ENCODE measurements around the gene PPFIBP2.
"Not testable (repeated sequence)": the region's sequence is repeated elsewhere in the genome, so short reads cannot be mapped to it uniquely, and the experiment has no call there.

The PPFIBP2 gene

DNA sequence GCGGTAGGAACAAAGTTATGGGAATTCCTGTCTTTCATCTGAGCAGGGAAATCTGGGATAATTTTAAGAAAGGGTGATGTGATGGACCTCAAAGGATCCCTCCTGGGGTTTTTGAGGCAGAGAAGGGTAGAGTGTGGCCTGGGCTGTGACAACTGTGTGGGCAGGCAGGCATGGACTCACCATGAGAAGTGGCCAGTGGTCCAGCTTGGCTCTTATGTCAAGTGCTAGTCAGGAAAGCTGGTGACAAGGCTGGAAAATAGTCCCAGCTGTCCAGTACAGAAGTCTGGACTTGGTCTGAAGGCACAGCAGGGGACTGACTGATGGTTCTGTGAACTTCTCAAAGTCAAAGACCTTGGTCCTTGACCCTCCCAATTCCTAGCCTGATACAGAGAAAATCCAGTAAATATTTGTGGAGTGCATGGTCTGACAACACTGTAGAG, 1.7 kb downstream of the PPFIBP2 start:
- Histone ChIP-seq H3K27me3 (ENCODE audit: insufficient read depth, low read length) (no peaks in the 10 kb centered on the region), H3K4me3 (ENCODE audit: low read depth, low read length, poor library complexity, severe bottlenecking) (peak overlapping the region; percentile 89), H4K20me1 (ENCODE audit: insufficient read depth, low read length) (no peaks in the 10 kb centered on the region), H3K9me2 (ENCODE audit: low read depth, low read length) (no peaks in the 10 kb centered on the region), H2AFZ (ENCODE audit: low read length) (no peak overlapping the region), H3K9ac (ENCODE audit: low read length) (peak overlapping the region; percentile 89), H3K79me2 (ENCODE audit: insufficient read depth, low read length) (peaks cover 16% of the 10 kb centered on the region; the same call in 1 of the 2 replicates), H3K4me2 (ENCODE audit: low read length) (peak overlapping the region; percentile 83), H3K4me1 (ENCODE audit: insufficient read depth, low read length, severe bottlenecking) (peaks cover 73% of the 10 kb centered on the region), H3K27ac (ENCODE audit: low read depth, low read length, poor library complexity, severe bottlenecking) (peak overlapping the region; percentile 92), H3F3A (ENCODE audit: insufficient read depth, low read length) (peaks cover 7% of the 10 kb centered on the region; the same call in 1 of the 2 replicates), H3K9me3 (ENCODE audit: low read length) (no peaks in the 10 kb centered on the region), H3K36me3 (ENCODE audit: insufficient read depth, low read length) (no peaks in the 10 kb centered on the region)
- TF ChIP-seq, protein P1, sequence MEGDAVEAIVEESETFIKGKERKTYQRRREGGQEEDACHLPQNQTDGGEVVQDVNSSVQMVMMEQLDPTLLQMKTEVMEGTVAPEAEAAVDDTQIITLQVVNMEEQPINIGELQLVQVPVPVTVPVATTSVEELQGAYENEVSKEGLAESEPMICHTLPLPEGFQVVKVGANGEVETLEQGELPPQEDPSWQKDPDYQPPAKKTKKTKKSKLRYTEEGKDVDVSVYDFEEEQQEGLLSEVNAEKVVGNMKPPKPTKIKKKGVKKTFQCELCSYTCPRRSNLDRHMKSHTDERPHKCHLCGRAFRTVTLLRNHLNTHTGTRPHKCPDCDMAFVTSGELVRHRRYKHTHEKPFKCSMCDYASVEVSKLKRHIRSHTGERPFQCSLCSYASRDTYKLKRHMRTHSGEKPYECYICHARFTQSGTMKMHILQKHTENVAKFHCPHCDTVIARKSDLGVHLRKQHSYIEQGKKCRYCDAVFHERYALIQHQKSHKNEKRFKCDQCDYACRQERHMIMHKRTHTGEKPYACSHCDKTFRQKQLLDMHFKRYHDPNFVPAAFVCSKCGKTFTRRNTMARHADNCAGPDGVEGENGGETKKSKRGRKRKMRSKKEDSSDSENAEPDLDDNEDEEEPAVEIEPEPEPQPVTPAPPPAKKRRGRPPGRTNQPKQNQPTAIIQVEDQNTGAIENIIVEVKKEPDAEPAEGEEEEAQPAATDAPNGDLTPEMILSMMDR (IDR thresholded peaks at IDR 0.05; ENCODE audit: low read length) = no peak
- TF ChIP-seq EZH2 (IDR thresholded peaks at IDR 0.05; ENCODE audit: borderline replicate concordance, low read length) = no peak

- peaks cover 16% of the 10 kb centered on the region; the same call in 1 of the 2 replicates for H3K79me2 ChIP-seq (ENCODE audit: insufficient read depth, low read length)
These were observed 2.7 kb downstream of the PPFIBP2 start for GRCh38 chr11:7516475-7516874.

DNA sequence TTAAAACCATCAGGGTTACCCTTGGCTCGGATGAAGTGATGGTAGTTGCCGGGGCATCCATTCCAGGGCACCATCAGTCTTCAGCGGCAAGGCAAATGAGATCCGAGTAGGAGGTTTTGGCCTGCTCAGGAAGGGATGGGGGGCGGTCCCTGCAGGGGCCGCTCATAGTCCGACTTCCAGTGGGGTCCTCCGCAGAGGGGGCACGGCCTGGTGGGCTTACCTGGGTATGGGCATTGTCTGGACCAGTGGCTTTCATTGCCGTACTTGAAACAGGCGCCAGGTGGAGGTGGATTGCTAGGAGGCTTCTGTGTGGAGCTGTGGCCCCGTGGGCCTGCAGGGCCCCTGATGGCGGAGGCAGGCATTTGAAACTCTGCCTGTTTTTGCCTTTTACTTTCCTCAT, 3.9 kb downstream of the PPFIBP2 start:
- H3K9me3 ChIP-seq (ENCODE audit: low read length); H3K9ac ChIP-seq (ENCODE audit: low read length); H3F3A ChIP-seq (ENCODE audit: insufficient read depth, low read length); H3K9me2 ChIP-seq (ENCODE audit: low read depth, low read length); H3K4me3 ChIP-seq (ENCODE audit: low read depth, low read length, poor library complexity, severe bottlenecking); H3K4me2 ChIP-seq (ENCODE audit: low read length); H2AFZ ChIP-seq (ENCODE audit: low read length); H3K27me3 ChIP-seq (ENCODE audit: insufficient read depth, low read length); H3K36me3 ChIP-seq (ENCODE audit: insufficient read depth, low read length); H4K20me1 ChIP-seq (ENCODE audit: insufficient read depth, low read length): not testable (repeated sequence)
- H3K79me2 ChIP-seq (ENCODE audit: insufficient read depth, low read length) = peaks cover 16% of the 10 kb centered on the region; the same call in 1 of the 2 replicates
- H3K27ac ChIP-seq (ENCODE audit: low read depth, low read length, poor library complexity, severe bottlenecking) = peak overlapping the region; percentile 92
- peaks cover 76% of the 10 kb centered on the region for H3K4me1 ChIP-seq (ENCODE audit: insufficient read depth, low read length, severe bottlenecking)

More at GRCh38 chr11:7516475-7516874, 2.7 kb downstream of the PPFIBP2 start:
- H3F3A ChIP-seq (ENCODE audit: insufficient read depth, low read length) = peaks cover 10% of the 10 kb centered on the region; the same call in 1 of the 2 replicates
- peaks cover 78% of the 10 kb centered on the region for H3K4me1 ChIP-seq (ENCODE audit: insufficient read depth, low read length, severe bottlenecking)
- peak overlapping the region; percentile 83 for H3K4me2 ChIP-seq (ENCODE audit: low read length)
- H3K4me3 ChIP-seq (ENCODE audit: low read depth, low read length, poor library complexity, severe bottlenecking) = peak overlapping the region; percentile 89
- H3K36me3 ChIP-seq (ENCODE audit: insufficient read depth, low read length) = no peaks in the 10 kb centered on the region
- no peaks in the 10 kb centered on the region for H3K9me3 ChIP-seq (ENCODE audit: low read length)
- H3K9ac ChIP-seq (ENCODE audit: low read length) = peak overlapping the region; percentile 89
- H4K20me1 ChIP-seq (ENCODE audit: insufficient read depth, low read length) = no peaks in the 10 kb centered on the region
- no peaks in the 10 kb centered on the region for H3K27me3 ChIP-seq (ENCODE audit: insufficient read depth, low read length)
- H3K27ac ChIP-seq (ENCODE audit: low read depth, low read length, poor library complexity, severe bottlenecking) = peak overlapping the region; percentile 92
- no peak overlapping the region for H2AFZ ChIP-seq (ENCODE audit: low read length)
- no peaks in the 10 kb centered on the region for H3K9me2 ChIP-seq (ENCODE audit: low read depth, low read length)
- no peak for TF ChIP-seq EZH2 (IDR thresholded peaks at IDR 0.05; ENCODE audit: borderline replicate concordance, low read length)
- TF ChIP-seq, protein P1 (IDR thresholded peaks at IDR 0.05; ENCODE audit: low read length) = no peak
